ENCODE results near the gene SMIM44. TPM values are rescaled to one million over a fixed set of nuclear protein-coding genes. Genes with fewer than 3 reads are reported as not detected.
"Not testable (repeated sequence)": the region's sequence is repeated elsewhere in the genome, so short reads cannot be mapped to it uniquely, and the experiment has no call there.

The SMIM44 gene
- total RNA-seq, 1 donor from 2014 or later: not detected

GRCh38 chr19:3452171-3452941 is 30.9 kb downstream of the SMIM44 start:
- Mint-ChIP-seq H3K36me3 (ENCODE audit: low read depth) (peaks cover 2% of the 10 kb centered on the region), H3K27ac (ENCODE audit: unreplicated experiment) (no peak overlapping the region), H3K9me3 (no peaks in the 10 kb centered on the region), H3K4me3 (no peak overlapping the region), H3K27me3 (ENCODE audit: low read depth) (peaks cover 42% of the 10 kb centered on the region), H3K4me1 (peaks cover 8% of the 10 kb centered on the region)
- no peak for DNase-seq (ENCODE audit: low read depth, low spot score)
- no peak for TF ChIP-seq CTCF (conservative IDR thresholded peaks at IDR 0.05)

- Mint-ChIP-seq H3K9me3 (no peaks in the 10 kb centered on the region), H3K4me1 (peaks cover 4% of the 10 kb centered on the region), H3K4me3 (no peak overlapping the region), H3K27ac (ENCODE audit: unreplicated experiment) (no peak overlapping the region), H3K27me3 (ENCODE audit: low read depth) (peaks cover 46% of the 10 kb centered on the region), H3K36me3 (ENCODE audit: low read depth) (peaks cover 2% of the 10 kb centered on the region)
- DNase-seq (ENCODE audit: low read depth, low spot score): no peak
- no peak for TF ChIP-seq CTCF (conservative IDR thresholded peaks at IDR 0.05)
These were observed 31.8 kb downstream of the SMIM44 start for GRCh38 chr19:3451451-3451866.

GRCh38 chr19:3450796-3451411 is 32.3 kb downstream of the SMIM44 start:
- H3K36me3 Mint-ChIP-seq (ENCODE audit: low read depth): peaks cover 2% of the 10 kb centered on the region
- H3K27me3 Mint-ChIP-seq (ENCODE audit: low read depth): peaks cover 50% of the 10 kb centered on the region
- no peaks in the 10 kb centered on the region for H3K9me3 Mint-ChIP-seq
- no peak for DNase-seq (ENCODE audit: low read depth, low spot score)
- no peak overlapping the region for H3K4me3 Mint-ChIP-seq
- H3K27ac Mint-ChIP-seq (ENCODE audit: unreplicated experiment): no peak overlapping the region
- TF ChIP-seq CTCF (conservative IDR thresholded peaks at IDR 0.05): no peak
- H3K4me1 Mint-ChIP-seq: peaks cover 4% of the 10 kb centered on the region

GRCh38 chr19:3448616-3449334 is 34.5 kb downstream of the SMIM44 start:
- Mint-ChIP-seq H3K4me1 (peaks cover 16% of the 10 kb centered on the region), H3K27ac (ENCODE audit: unreplicated experiment) (no peak overlapping the region), H3K4me3 (no peak overlapping the region), H3K36me3 (ENCODE audit: low read depth) (peaks cover 2% of the 10 kb centered on the region), H3K9me3 (no peaks in the 10 kb centered on the region), H3K27me3 (ENCODE audit: low read depth) (peaks cover 56% of the 10 kb centered on the region)
- no peak for TF ChIP-seq CTCF (conservative IDR thresholded peaks at IDR 0.05)
- no peak for DNase-seq (ENCODE audit: low read depth, low spot score)

- peaks cover 22% of the 10 kb centered on the region for H3K4me1 Mint-ChIP-seq
- DNase-seq (ENCODE audit: low read depth, low spot score); H3K9me3 Mint-ChIP-seq; H3K27ac Mint-ChIP-seq (ENCODE audit: unreplicated experiment); H3K4me3 Mint-ChIP-seq; H3K36me3 Mint-ChIP-seq (ENCODE audit: low read depth): not testable (repeated sequence)
- peaks cover 65% of the 10 kb centered on the region for H3K27me3 Mint-ChIP-seq (ENCODE audit: low read depth)
These were observed 36.6 kb downstream of the SMIM44 start for GRCh38 chr19:3446657-3447056.

Data from neural crest cell (in vitro differentiated cells).